ENCODE measurements around the gene CAPS.

DNA sequence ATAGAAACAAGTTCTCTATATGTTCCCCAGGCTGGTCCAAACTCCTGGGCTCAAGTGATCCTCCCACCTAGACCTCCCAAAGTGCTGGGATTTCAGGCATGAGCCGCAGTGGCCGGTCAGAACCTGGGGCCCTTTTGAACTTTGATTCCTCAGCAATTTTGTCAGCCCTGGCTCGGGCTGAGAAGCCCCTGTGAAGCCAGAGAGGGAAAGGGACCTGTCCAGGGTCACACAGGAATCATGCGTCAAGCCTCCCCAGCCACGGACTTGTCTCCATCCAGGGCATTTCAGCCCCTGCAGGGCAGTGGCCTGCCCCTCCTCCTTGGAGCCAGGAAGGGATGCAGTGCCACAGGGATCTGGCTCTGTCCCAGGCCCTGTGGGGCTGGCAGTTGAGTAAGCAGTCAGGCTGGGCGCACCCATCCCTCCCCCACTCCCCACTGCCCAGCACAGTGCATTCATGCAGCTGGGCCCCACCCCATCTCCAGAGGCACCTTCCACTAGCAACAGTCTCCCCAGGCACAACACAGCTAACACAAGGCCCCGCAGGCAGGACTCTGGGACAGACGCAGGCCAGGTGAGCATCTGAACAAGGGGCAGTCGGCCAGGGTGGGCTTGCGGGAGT is at the start of gene CAPS:
- TF ChIP-seq, protein P1, sequence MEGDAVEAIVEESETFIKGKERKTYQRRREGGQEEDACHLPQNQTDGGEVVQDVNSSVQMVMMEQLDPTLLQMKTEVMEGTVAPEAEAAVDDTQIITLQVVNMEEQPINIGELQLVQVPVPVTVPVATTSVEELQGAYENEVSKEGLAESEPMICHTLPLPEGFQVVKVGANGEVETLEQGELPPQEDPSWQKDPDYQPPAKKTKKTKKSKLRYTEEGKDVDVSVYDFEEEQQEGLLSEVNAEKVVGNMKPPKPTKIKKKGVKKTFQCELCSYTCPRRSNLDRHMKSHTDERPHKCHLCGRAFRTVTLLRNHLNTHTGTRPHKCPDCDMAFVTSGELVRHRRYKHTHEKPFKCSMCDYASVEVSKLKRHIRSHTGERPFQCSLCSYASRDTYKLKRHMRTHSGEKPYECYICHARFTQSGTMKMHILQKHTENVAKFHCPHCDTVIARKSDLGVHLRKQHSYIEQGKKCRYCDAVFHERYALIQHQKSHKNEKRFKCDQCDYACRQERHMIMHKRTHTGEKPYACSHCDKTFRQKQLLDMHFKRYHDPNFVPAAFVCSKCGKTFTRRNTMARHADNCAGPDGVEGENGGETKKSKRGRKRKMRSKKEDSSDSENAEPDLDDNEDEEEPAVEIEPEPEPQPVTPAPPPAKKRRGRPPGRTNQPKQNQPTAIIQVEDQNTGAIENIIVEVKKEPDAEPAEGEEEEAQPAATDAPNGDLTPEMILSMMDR (conservative IDR thresholded peaks at IDR 0.05; ENCODE audit: low read depth, low read length): no peak
- TF ChIP-seq EZH2 (IDR thresholded peaks at IDR 0.05; ENCODE audit: borderline replicate concordance, low read depth, low read length, poor library complexity, severe bottlenecking): no peak
